Astrocyte (in vitro differentiated cells and primary cell): ENCODE results near the gene TRAF7. TPM values are rescaled to one million over a fixed set of nuclear protein-coding genes. Genes with fewer than 3 reads are reported as not detected.

ENCODE experiments used
- DNase-seq: peaks from one replicate; pipeline ENCODE4 v3.0.0-alpha.2; 2010; ENCODE audit warnings: low read depth
- FAIRE-seq: peaks from 2 replicates; lab custom pipeline; 2011; peaks lifted over from hg19 to GRCh38; lab: Jason Lieb, UNC
- H2AFZ ChIP-seq: 2 replicates; pipeline ENCODE4 v1.6.0; 2012; ENCODE audit warnings: low read depth, low read length, inconsistent platforms
- H3K27ac ChIP-seq: 2 replicates; pipeline ENCODE4 v1.5.1; 2011; ENCODE audit warnings: low read depth, low read length, inconsistent platforms
- H3K27me3 ChIP-seq: 2 replicates; pipeline ENCODE4 v1.6.0; 2011; ENCODE audit warnings: low read length, inconsistent platforms; ENCODE audit not compliant: insufficient read depth
- H3K36me3 ChIP-seq: 2 replicates; pipeline ENCODE4 v1.5.1; 2011; ENCODE audit warnings: low read length, inconsistent platforms; ENCODE audit not compliant: insufficient read depth
- H3K4me1 ChIP-seq: 2 replicates; pipeline ENCODE4 v1.5.1; 2011; ENCODE audit warnings: low read length, inconsistent platforms; ENCODE audit not compliant: insufficient read depth
- H3K4me2 ChIP-seq: 2 replicates; pipeline ENCODE4 v1.6.0; 2012; ENCODE audit warnings: low read length, inconsistent platforms
- H3K4me3 ChIP-seq: 2 replicates; pipeline ENCODE4 v1.5.1; 2011; ENCODE audit warnings: low read depth, mild to moderate bottlenecking, low read length, inconsistent platforms; ENCODE audit not compliant: insufficient read depth
- H3K79me2 ChIP-seq: 2 replicates; pipeline ENCODE4 v1.6.0; 2012; ENCODE audit warnings: mild to moderate bottlenecking, low read length, inconsistent platforms; ENCODE audit not compliant: insufficient read depth
- H3K9ac ChIP-seq: 2 replicates; pipeline ENCODE4 v1.6.0; 2012; ENCODE audit warnings: mild to moderate bottlenecking, low read length, inconsistent platforms
- H3K9me3 ChIP-seq: 2 replicates; pipeline ENCODE4 v1.5.1; 2012; ENCODE audit warnings: low read depth, mild to moderate bottlenecking, low read length, inconsistent platforms; ENCODE audit not compliant: insufficient read depth
- H4K20me1 ChIP-seq: 2 replicates; pipeline ENCODE4 v1.6.0; 2012; ENCODE audit warnings: low read length, inconsistent platforms; ENCODE audit not compliant: insufficient read depth
- H3K27ac Mint-ChIP-seq: one replicate; pipeline ENCODE4 v1.8.0; 2021; ENCODE audit warnings: mild to moderate bottlenecking, mixed read lengths; ENCODE audit not compliant: unreplicated experiment
- H3K27me3 Mint-ChIP-seq: one replicate; pipeline ENCODE4 v1.8.0; 2021; ENCODE audit warnings: low read depth, mixed read lengths; ENCODE audit not compliant: unreplicated experiment
- H3K36me3 Mint-ChIP-seq: one replicate; pipeline ENCODE4 v1.8.0; 2021; ENCODE audit warnings: low read depth, mixed read lengths; ENCODE audit not compliant: unreplicated experiment
- H3K4me1 Mint-ChIP-seq: one replicate; pipeline ENCODE4 v1.8.0; 2021; ENCODE audit warnings: low read depth, mixed read lengths; ENCODE audit not compliant: unreplicated experiment
- H3K4me3 Mint-ChIP-seq: one replicate; pipeline ENCODE4 v1.8.0; 2021; ENCODE audit warnings: mild to moderate bottlenecking, moderate library complexity, mixed read lengths; ENCODE audit not compliant: unreplicated experiment
- H3K9me3 Mint-ChIP-seq: one replicate; pipeline ENCODE4 v1.8.0; 2021; ENCODE audit warnings: mild to moderate bottlenecking, mixed read lengths; ENCODE audit not compliant: unreplicated experiment
- CTCF ChIP-seq: IDR thresholded peaks from 2 replicates; pipeline ENCODE4 v1.5.1; 2011; ENCODE audit warnings: low read depth, mild to moderate bottlenecking, inconsistent platforms, low read length, moderate library complexity; ENCODE audit not compliant: insufficient read depth
- EZH2 ChIP-seq: IDR thresholded peaks from 2 replicates; pipeline ENCODE4 v1.6.1; 2012; ENCODE audit warnings: mild to moderate bottlenecking, low read length, inconsistent platforms; ENCODE audit not compliant: insufficient read depth
- total RNA-seq: library from RNA; stranded (reverse); gene quantifications from 2 replicates; pipeline ENCODE4 v1.2.1, GENCODE V29; 2021

TRAF7 gene
- total RNA-seq, 1 donor from 2014 or later, result 92.1 TPM

DNA sequence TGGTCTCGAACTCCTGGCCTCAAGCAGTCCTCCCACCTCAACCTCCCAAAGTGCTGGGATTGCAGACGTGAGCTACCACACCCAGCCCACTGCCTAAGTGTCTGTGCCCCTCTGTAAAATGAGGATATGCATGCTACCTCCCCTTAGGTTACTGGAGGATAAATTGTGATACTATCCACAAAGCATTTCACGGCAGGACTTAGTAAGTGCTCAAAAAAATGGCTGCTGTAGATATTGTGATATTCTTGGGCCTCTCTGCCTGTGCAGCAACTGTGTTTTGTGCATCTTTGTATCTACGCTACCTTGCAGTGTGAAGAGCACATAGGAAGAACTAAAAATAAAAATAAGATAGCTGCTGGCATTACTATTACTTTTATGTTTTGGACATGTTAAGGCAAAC is 42.7 kb downstream of the TRAF7 start:
- Histone ChIP-seq H3K9me3 (no peaks in the 10 kb centered on the region), H3K9ac (no peak overlapping the region), H3K36me3 (no peaks in the 10 kb centered on the region), H3K4me1 (no peaks in the 10 kb centered on the region), H3K4me2 (no peak overlapping the region), H3K27ac (no peak overlapping the region), H3K4me3 (no peak overlapping the region), H3K79me2 (no peaks in the 10 kb centered on the region), H2AFZ (no peak overlapping the region), H3K27me3 (peaks cover 26% of the 10 kb centered on the region), H4K20me1 (peaks cover 11% of the 10 kb centered on the region)
- TF ChIP-seq CTCF (no peak), EZH2 (no peak)
- FAIRE-seq (no peak), DNase-seq (no peak)
- no peaks in the 10 kb centered on the region for H3K4me1 Mint-ChIP-seq
- H3K9me3 Mint-ChIP-seq, result peaks cover 7% of the 10 kb centered on the region
- H3K27ac Mint-ChIP-seq, result no peak overlapping the region
- H3K4me3 Mint-ChIP-seq, result peak overlapping the region; percentile 55
- H3K27me3 Mint-ChIP-seq, result peaks cover 44% of the 10 kb centered on the region
- no peaks in the 10 kb centered on the region for H3K36me3 Mint-ChIP-seq

DNA sequence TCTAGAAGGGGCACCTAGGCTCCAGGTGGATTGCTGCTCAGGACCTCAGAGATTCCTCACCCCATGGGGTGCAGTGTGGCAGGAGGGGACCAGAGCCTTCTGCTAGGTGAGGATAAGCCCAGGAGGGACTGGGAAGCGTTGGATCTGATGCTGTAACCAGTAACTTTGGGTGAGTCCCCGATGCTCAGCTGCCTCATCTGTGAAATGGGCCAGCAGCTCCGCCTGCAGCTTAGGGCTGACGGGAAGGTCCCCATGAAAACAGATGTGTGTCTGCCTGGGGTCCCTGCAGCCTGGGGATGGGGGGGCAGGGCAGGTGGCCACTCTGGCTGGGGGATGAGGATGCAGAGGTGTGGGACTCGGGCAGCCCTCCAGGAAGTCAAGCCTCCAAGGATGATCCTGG is 43.5 kb downstream of the TRAF7 start:
- H3K27me3 ChIP-seq, result peaks cover 26% of the 10 kb centered on the region

More for the DNA sequence above, 43.5 kb downstream of the TRAF7 start:
- no peaks in the 10 kb centered on the region for H3K4me1 ChIP-seq
- Mint-ChIP-seq H3K27me3 (peaks cover 45% of the 10 kb centered on the region), H3K9me3 (peaks cover 7% of the 10 kb centered on the region), H3K4me3 (no peak overlapping the region), H3K36me3 (no peaks in the 10 kb centered on the region), H3K27ac (no peak overlapping the region), H3K4me1 (no peaks in the 10 kb centered on the region)
- H3K9ac ChIP-seq, result no peak overlapping the region
- no peak overlapping the region for H3K4me3 ChIP-seq
- TF ChIP-seq EZH2 (no peak), CTCF (no peak)
- no peaks in the 10 kb centered on the region for H3K9me3 ChIP-seq
- H3K27ac ChIP-seq, result no peak overlapping the region
- no peak for DNase-seq
- FAIRE-seq, result no peak
- H2AFZ ChIP-seq, result no peak overlapping the region
- peaks cover 11% of the 10 kb centered on the region for H4K20me1 ChIP-seq
- H3K4me2 ChIP-seq, result no peak overlapping the region
- H3K36me3 ChIP-seq, result no peaks in the 10 kb centered on the region
- H3K79me2 ChIP-seq, result no peaks in the 10 kb centered on the region
